ENCODE measurements around the gene TEPSIN. TPM values are rescaled to one million over a fixed set of nuclear protein-coding genes. Genes with fewer than 3 reads are reported as not detected.

Gene TEPSIN
- total and polyA plus RNA-seq, 2 of the 13 experiments (the other 11 are each of a cell fraction or from before 2014, with no cell fraction given) = 16.1 to 18.8 TPM

GRCh38 chr17:81182596-81182995 lies 56.3 kb downstream of the TEPSIN start:
- CTCF ChIA-PET (ENCODE audit: low intra/inter-chr PET ratio, low total read pairs) = no interaction called here
- H3K27ac ChIP-seq (ENCODE audit: extremely low read length, insufficient read depth, low read length) = no peak overlapping the region
- H4K20me1 ChIP-seq (ENCODE audit: insufficient read depth, low read length) = no peaks in the 10 kb centered on the region
- no peak for TF ChIP-seq ZNF788 (CRISPR knock-in tag; IDR thresholded peaks at IDR 0.05; ENCODE audit: borderline replicate concordance)
- TF ChIP-seq MAX (IDR thresholded peaks at IDR 0.05) = no peak
- no peak for TF ChIP-seq SRSF4 (IDR thresholded peaks at IDR 0.05; ENCODE audit: low read depth, low read length, poor library complexity, severe bottlenecking)
- TF ChIP-seq CENPX (CRISPR knock-in tag; IDR thresholded peaks at IDR 0.05) = no peak
- TF ChIP-seq ZNF383 (CRISPR knock-in tag; IDR thresholded peaks at IDR 0.05; ENCODE audit: borderline replicate concordance) = no peak
- TF ChIP-seq MAFK (conservative IDR thresholded peaks at IDR 0.05 in 1 of 2, IDR thresholded peaks at IDR 0.05 in 1 of 2; ENCODE audit: low read length in 2 of 2) = no peak
- TF ChIP-seq FOXK2 (IDR thresholded peaks at IDR 0.05) = no peak
- TF ChIP-seq ONECUT2 (CRISPR knock-in tag; IDR thresholded peaks at IDR 0.05) = no peak
- TF ChIP-seq ISX (CRISPR knock-in tag; conservative IDR thresholded peaks at IDR 0.05) = no peak
- no peak for TF ChIP-seq MEIS2 (CRISPR knock-in tag; IDR thresholded peaks at IDR 0.05)
- no peak for TF ChIP-seq ZNF33A (CRISPR knock-in tag; IDR thresholded peaks at IDR 0.05; ENCODE audit: borderline replicate concordance)
- TF ChIP-seq ZNF749 (CRISPR knock-in tag; IDR thresholded peaks at IDR 0.05; ENCODE audit: borderline replicate concordance) = no peak
- TF ChIP-seq ZNF431 (CRISPR knock-in tag; IDR thresholded peaks at IDR 0.05; ENCODE audit: borderline replicate concordance, low read depth) = no peak
- no peak for TF ChIP-seq U2AF1 (optimal IDR thresholded peaks at IDR 0.05; ENCODE audit: low read depth, low read length)
- TF ChIP-seq ZNF841 (CRISPR knock-in tag; IDR thresholded peaks at IDR 0.05; ENCODE audit: borderline replicate concordance) = no peak
- no peak for TF ChIP-seq GZF1 (CRISPR knock-in tag; IDR thresholded peaks at IDR 0.05)
- intact Hi-C loops (cut with micrococcal nuclease; ENCODE audit: unreplicated experiment) = no loop called here
- no TSS peak for BruUV-seq (replicated peaks)
- H3K27me3 ChIP-seq (ENCODE audit: control insufficient read depth in 1 of 2, insufficient read depth in 2 of 2, low read length in 2 of 2) = peaks cover 22 to 57% of the 10 kb centered on the region in 2 experiments
- FAIRE-seq (no peak), ATAC-seq (no peak), DNase-seq (ENCODE audit: low spot score) (no peak)
- 33% methylated on average over 3 of the region's 5 CpGs for WGBS (ENCODE audit: low lambda C conversion rate)
- in situ Hi-C loops (cut with HindIII; ENCODE audit: extremely low pct_ligation_motif_present, low pct_unique_long_range_greater_than_20kb) = no loop called here
- H2AFZ ChIP-seq (ENCODE audit: low read length) = no peak overlapping the region
- no peak overlapping the region for H3K4me2 ChIP-seq (ENCODE audit: low read depth, low read length)
- no peak overlapping the region for H3K4me3 ChIP-seq (replicated peaks in 1 of 3; ENCODE audit: insufficient read depth in 1 of 3, low read depth in 2 of 3, low read length in 3 of 3)
- H3K9me3 ChIP-seq (ENCODE audit: low read length) = no peaks in the 10 kb centered on the region
- POLR2A ChIA-PET = no interaction called here
- peaks cover 52% of the 10 kb centered on the region for H3K4me1 ChIP-seq (ENCODE audit: insufficient read depth, low read length)
- H3K9ac ChIP-seq (ENCODE audit: insufficient read depth, low read depth, low read length) = no peak overlapping the region
- no peaks in the 10 kb centered on the region for H3K36me3 ChIP-seq (replicated peaks in 1 of 2; ENCODE audit: control insufficient read depth in 1 of 2, insufficient read depth in 2 of 2, low read length in 2 of 2)
- no peaks in the 10 kb centered on the region for H3K79me2 ChIP-seq (ENCODE audit: insufficient read depth, low read length)
